GM12891 (cell line): ENCODE data around the gene ZSWIM5.

Source experiments
- POLR2A ChIP-seq: IDR thresholded peaks from 2 replicates; pipeline ENCODE4 v1.6.1; 2011; ENCODE audit warnings: low read depth, low read length, control low read depth
- POLR2AphosphoS5 ChIP-seq: IDR thresholded peaks from 2 replicates; pipeline ENCODE4 v1.6.1; 2011; ENCODE audit warnings: low read depth, low read length, control low read depth
- SPI1 ChIP-seq: IDR thresholded peaks from 2 replicates; pipeline ENCODE4 v1.6.1; 2011; ENCODE audit warnings: low read depth, low read length, control low read depth
- TAF1 ChIP-seq: IDR thresholded peaks from 2 replicates; pipeline ENCODE4 v1.6.1; 2011; ENCODE audit warnings: low read depth, low read length, control low read depth

DNA sequence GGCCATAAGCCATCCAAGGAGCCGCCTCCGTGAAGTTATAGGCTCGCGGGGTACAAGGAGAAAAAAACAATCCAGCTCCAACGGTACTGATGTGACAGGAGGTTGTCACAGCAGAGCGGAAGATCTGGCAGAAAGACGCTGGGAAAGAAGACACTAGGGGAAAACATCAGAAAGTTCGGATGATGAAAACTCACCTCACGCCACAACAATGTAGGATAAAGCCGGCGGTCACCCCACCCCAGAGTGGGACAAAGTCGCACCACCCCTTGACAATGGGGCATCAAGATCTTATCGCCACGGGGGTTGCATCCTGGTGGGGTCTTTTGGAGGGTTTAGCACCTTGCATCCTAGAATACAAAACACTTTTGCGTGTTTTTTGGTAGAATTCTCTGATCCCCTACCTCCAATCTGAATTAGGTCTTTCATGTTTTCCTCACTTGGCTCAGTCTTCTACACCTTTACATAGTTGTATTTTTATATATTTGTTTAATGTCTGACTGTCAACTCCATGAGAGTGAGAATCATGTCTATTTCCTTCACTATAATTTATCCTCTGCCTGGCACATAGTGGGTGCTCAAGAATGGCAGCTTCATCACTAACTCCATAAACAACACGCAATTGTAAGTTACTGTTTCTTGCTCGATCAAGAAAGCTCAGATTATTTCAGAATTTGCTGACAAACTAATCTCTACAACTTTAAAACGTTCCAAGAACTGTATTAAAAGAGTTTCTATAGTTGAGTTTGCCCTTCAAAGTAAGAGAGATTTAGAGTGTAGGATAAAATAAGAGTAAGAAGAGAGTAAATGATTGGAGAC is 611 bp upstream of the ZSWIM5 start:
- TF ChIP-seq POLR2A = no peak
- no peak for TF ChIP-seq POLR2AphosphoS5
- TF ChIP-seq TAF1 = no peak
- TF ChIP-seq SPI1 = no peak
